IPS-18a (cell line): ENCODE data around the gene OR4F15.

Experiments
- H3K27ac ChIP-seq: one replicate; pipeline ENCODE4 v1.5.1; 2013; ENCODE audit warnings: low read length
- H3K27me3 ChIP-seq: one replicate; pipeline ENCODE4 v1.6.1; 2013; ENCODE audit warnings: mild to moderate bottlenecking, low read length; ENCODE audit not compliant: control insufficient read depth, insufficient read depth
- H3K36me3 ChIP-seq: one replicate; pipeline ENCODE4 v1.6.1; 2013; ENCODE audit warnings: low read depth, low read length; ENCODE audit not compliant: control insufficient read depth
- H3K4me1 ChIP-seq: one replicate; pipeline ENCODE4 v1.6.1; 2013; ENCODE audit warnings: low read depth, low read length; ENCODE audit not compliant: control insufficient read depth
- H3K4me3 ChIP-seq: one replicate; pipeline ENCODE4 v1.5.1; 2013; ENCODE audit warnings: low read length
- H3K9ac ChIP-seq: one replicate; pipeline ENCODE4 v1.6.1; 2013; ENCODE audit warnings: mild to moderate bottlenecking, low read length, moderate library complexity
- H3K9me3 ChIP-seq: one replicate; pipeline ENCODE4 v1.6.1; 2013; ENCODE audit warnings: low read depth, low read length; ENCODE audit not compliant: control insufficient read depth

The OR4F15 gene

DNA sequence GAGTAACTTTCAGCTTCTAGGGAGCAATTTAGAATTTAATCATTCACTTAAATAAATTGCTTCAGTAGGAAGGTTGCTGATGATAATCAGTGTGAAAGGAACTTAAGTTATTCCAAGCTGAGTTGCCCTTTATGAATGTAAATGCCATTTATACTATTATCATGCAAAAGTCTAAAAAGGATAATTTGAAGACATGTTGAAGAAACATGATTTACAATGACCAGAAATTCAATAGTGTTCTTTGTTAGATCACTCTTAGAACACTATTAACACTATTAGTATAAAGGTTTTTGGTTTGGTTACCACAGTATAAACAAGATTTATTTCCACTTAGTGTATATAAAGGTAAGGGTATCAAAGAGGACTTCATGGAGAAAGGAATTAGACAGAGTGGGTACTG is 7.1 kb upstream of the OR4F15 start:
- Histone ChIP-seq H3K4me3 (no peak overlapping the region), H3K27me3 (no peaks in the 10 kb centered on the region), H3K27ac (no peak overlapping the region), H3K4me1 (no peaks in the 10 kb centered on the region), H3K9ac (no peak overlapping the region), H3K9me3 (no peaks in the 10 kb centered on the region), H3K36me3 (no peaks in the 10 kb centered on the region)

DNA sequence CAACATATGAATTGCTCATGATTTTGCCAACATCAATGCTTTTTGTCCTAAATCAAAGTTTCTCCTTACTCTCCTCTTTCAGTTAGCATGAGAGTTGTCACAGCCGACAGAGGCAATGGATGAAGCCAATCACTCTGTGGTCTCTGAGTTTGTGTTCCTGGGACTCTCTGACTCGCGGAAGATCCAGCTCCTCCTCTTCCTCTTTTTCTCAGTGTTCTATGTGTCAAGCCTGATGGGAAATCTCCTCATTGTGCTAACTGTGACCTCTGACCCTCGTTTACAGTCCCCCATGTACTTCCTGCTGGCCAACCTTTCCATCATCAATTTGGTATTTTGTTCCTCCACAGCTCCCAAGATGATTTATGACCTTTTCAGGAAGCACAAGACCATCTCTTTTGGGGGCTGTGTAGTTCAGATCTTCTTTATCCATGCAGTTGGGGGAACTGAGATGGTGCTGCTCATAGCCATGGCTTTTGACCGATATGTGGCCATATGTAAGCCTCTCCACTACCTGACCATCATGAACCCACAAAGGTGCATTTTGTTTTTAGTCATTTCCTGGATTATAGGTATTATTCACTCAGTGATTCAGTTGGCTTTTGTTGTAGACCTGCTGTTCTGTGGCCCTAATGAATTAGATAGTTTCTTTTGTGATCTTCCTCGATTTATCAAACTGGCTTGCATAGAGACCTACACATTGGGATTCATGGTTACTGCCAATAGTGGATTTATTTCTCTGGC is 6.2 kb upstream of the OR4F15 start:
- Histone ChIP-seq H3K4me1 (no peaks in the 10 kb centered on the region), H3K36me3 (no peaks in the 10 kb centered on the region), H3K27me3 (no peaks in the 10 kb centered on the region), H3K4me3 (no peak overlapping the region), H3K9ac (no peak overlapping the region), H3K27ac (no peak overlapping the region), H3K9me3 (no peaks in the 10 kb centered on the region)

DNA sequence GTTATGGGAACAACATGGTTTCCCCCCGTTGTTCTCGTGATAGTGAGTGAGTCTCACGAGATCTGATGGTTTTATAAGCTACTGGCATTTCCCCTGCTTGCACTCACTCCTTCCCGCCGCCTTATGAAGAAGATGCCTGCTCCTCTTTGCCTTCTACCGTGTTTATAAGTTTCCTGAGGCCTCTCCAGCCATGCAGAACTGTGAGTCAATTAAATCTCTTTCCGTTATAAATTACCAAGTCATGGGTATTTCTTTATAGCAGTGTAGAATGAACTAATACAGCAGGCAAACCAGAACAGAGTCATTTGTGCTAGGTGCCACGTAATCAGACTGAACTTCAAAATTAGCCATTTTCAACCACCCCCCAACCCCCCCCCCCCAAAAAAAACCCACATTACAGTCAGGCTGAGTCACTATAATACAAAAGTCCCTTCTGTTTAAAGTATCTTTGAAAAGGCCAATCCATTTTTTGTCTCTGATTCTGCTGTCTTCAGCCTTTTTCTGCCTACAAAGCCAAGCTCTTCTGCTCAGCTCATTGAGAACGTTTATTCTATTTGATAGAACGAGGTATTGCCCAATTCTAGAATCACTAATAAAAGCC is 4.6 kb upstream of the OR4F15 start:
- Histone ChIP-seq H3K4me3 (no peak overlapping the region), H3K27ac (no peak overlapping the region), H3K4me1 (no peaks in the 10 kb centered on the region), H3K9me3 (no peaks in the 10 kb centered on the region), H3K36me3 (no peaks in the 10 kb centered on the region), H3K27me3 (no peaks in the 10 kb centered on the region), H3K9ac (no peak overlapping the region)

DNA sequence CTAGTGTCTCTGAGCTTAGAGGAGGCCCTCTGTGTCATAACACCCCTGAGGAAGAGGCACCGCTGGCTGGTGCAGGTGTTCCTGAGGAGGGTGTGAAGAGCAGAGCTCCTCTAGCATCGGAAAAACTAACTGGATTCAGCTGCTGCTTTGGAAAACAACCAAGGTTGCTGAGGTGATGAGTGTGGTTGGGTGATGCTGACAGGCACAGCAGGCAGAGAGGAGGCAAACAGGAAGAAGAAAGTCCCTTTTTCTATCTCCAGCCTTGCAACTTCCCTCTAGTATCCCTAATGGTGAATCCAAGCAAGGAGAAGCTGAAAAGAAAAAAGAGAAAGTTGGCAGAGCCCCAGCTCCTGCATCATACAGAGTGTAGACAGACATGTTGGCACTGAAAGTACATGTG is 3.8 kb upstream of the OR4F15 start:
- no peaks in the 10 kb centered on the region for H3K27me3 ChIP-seq
- no peak overlapping the region for H3K9ac ChIP-seq
- no peaks in the 10 kb centered on the region for H3K4me1 ChIP-seq
- H3K27ac ChIP-seq = no peak overlapping the region
- H3K9me3 ChIP-seq = no peaks in the 10 kb centered on the region
- H3K36me3 ChIP-seq = no peaks in the 10 kb centered on the region
- H3K4me3 ChIP-seq = no peak overlapping the region

DNA sequence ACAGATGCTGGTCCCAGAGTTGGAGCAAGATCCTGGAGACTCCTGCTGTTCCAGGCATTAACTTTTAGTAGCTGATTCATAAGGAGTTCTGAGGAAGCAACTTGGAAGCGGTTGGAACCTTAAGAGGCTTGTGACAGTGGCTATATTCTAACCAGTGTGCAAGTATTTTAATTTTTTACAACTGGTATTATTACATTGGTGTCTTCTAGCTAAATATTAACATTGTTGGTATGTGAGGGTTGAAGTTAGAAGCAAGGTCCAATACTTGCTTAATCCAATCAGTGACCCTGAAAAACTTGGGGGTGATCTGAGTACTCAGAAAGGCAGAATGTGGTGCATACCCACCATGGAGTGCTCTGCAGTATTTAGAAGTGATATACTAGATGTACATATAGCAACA is 1.5 kb upstream of the OR4F15 start:
- H3K36me3 ChIP-seq = no peaks in the 10 kb centered on the region
- H3K9ac ChIP-seq = no peak overlapping the region
- H3K9me3 ChIP-seq = no peaks in the 10 kb centered on the region
- H3K27ac ChIP-seq = no peak overlapping the region
- H3K4me1 ChIP-seq = no peaks in the 10 kb centered on the region
- H3K27me3 ChIP-seq = no peaks in the 10 kb centered on the region
- no peak overlapping the region for H3K4me3 ChIP-seq

DNA sequence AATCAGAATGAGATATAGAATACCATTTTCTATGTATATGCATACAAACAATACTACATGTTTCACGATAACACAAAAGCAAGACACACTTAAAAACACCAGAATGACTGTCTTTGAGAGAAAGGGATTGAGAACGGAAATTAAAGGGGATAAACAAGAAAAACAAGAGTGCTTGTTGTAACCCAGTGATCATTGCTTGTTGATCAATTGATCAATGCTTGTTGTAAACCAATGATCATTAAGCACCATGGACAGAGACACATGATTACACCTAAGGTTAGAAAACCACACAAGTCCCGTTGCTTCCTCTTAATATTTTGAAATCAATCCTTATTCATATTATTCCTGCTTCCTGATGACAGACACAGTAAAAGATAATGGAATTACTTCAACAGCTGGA is 1.1 kb upstream of the OR4F15 start:
- no peaks in the 10 kb centered on the region for H3K4me1 ChIP-seq
- no peaks in the 10 kb centered on the region for H3K9me3 ChIP-seq

DNA sequence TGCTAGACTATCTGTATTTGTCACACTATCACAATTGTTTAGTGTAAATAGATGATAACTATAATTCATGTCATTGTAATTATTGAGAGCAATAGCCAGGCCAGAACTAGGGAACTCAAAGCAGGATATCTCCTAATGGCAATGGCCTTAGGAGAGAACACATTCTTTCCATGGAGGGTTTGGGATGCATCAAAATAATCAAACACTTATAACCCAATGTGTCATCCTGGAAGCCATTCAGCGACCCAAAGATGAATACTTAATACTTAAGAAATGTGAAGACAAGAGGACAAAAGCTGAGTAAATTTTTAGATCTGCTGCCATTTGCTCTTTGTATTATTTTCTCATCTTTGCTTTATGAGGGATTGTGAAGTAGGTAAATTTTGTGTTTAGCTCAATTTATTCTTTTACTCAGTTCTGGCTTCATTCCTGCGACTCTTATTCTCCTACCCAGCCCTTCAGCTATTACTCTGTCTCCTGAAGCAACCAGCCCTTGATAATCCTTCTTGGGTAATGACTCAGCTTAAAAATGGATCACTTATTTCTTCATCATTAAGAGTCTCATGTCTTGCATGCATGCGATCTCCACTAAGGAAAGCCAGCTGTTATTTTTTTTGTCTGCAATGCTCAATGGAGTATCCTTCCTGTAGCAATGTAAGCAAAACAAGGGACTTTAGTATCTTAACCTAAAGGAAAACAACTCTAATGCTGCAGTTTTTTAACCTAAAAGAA is 2.0 kb downstream of the OR4F15 start:
- Histone ChIP-seq H3K4me3 (no peak overlapping the region), H3K9ac (no peak overlapping the region), H3K36me3 (no peaks in the 10 kb centered on the region), H3K9me3 (no peaks in the 10 kb centered on the region), H3K27ac (no peak overlapping the region), H3K27me3 (no peaks in the 10 kb centered on the region), H3K4me1 (no peaks in the 10 kb centered on the region)

More for the DNA sequence above, 1.1 kb upstream of the OR4F15 start:
- no peaks in the 10 kb centered on the region for H3K36me3 ChIP-seq
- H3K4me3 ChIP-seq = no peak overlapping the region
- H3K27me3 ChIP-seq = no peaks in the 10 kb centered on the region
- no peak overlapping the region for H3K27ac ChIP-seq
- H3K9ac ChIP-seq = no peak overlapping the region

DNA sequence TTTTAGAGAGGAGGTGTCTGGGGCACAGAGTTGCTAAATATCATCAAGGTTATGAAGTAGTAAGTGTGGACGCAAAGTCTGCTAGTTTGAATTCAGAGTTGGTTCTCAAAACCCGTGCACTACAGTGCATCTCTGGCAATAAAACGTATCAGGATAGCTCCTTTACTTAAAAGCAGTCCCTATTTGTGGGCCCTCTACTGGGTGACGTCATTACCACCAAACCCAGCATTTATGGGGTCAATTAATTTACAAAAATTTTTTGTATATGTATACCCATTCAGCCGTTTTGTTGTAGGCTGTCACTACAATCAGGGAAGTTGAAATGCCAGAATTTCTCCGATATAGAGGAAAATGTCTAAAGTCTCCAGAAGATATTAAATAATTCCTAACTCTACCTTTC is 8.8 kb downstream of the OR4F15 start:
- Histone ChIP-seq H3K27ac (no peak overlapping the region), H3K9ac (no peak overlapping the region), H3K27me3 (no peaks in the 10 kb centered on the region), H3K4me3 (no peak overlapping the region), H3K9me3 (no peaks in the 10 kb centered on the region), H3K36me3 (no peaks in the 10 kb centered on the region), H3K4me1 (no peaks in the 10 kb centered on the region)

DNA sequence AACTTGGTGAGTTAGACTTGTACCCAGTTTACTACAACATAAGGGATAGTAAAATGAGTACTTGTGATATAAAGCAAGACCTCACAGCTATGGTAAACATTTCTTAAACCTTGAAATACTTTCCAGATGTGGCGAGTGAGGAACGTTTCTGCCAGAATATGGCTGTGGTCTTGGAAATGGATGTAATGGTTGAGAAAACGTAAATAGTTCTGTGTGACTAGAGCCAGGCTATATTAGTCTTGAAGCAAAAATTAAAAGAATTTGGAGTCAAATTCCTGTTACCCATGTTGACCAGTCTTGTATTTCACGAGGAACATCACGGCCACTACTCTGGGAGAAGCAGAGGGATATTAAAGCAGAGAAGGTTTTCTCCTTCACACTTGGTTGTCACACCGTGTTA is 15.3 kb downstream of the OR4F15 start:
- no peaks in the 10 kb centered on the region for H3K36me3 ChIP-seq
- H3K27me3 ChIP-seq = no peaks in the 10 kb centered on the region

DNA sequence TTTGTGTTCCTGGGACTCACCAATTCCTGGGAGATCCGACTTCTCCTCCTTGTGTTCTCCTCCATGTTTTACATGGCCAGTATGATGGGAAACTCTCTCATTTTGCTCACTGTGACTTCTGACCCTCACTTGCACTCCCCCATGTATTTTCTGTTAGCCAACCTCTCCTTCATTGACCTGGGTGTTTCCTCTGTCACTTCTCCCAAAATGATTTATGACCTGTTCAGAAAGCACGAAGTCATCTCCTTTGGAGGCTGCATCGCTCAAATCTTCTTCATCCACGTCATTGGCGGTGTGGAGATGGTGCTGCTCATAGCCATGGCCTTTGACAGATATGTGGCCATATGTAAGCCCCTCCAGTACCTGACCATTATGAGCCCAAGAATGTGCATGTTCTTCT is 16.8 kb downstream of the OR4F15 start:
- Histone ChIP-seq H3K27me3 (no peaks in the 10 kb centered on the region), H3K9ac (no peak overlapping the region), H3K36me3 (no peaks in the 10 kb centered on the region), H3K4me3 (no peak overlapping the region), H3K27ac (no peak overlapping the region), H3K9me3 (no peaks in the 10 kb centered on the region), H3K4me1 (no peaks in the 10 kb centered on the region)

More for the DNA sequence above, 15.3 kb downstream of the OR4F15 start:
- Histone ChIP-seq H3K27ac (no peak overlapping the region), H3K4me3 (no peak overlapping the region), H3K9ac (no peak overlapping the region), H3K4me1 (no peaks in the 10 kb centered on the region), H3K9me3 (no peaks in the 10 kb centered on the region)

DNA sequence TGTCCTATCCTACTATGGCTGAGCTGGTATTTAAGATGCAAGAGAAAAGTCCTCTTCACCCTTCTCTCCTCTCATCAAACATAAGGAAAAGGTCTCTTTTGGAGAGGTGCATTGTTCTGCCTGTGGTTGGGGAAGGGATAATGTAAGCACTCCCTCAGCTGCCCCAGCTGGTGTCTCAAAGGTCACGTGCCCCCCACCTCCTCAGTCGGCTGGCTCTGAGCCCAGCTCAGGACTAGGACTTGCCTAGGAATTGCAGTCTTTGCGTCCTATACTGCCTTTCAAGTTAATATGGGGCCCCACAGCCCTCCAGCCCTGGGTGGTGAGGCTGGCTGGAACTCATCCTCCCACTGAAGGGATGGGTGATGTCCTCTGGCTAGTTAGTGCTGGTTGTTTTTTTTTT is 29.7 kb downstream of the OR4F15 start:
- Histone ChIP-seq H3K27ac (no peak overlapping the region), H3K9ac (no peak overlapping the region), H3K4me3 (no peak overlapping the region), H3K27me3 (no peaks in the 10 kb centered on the region), H3K4me1 (no peaks in the 10 kb centered on the region), H3K36me3 (no peaks in the 10 kb centered on the region), H3K9me3 (no peaks in the 10 kb centered on the region)
